Subcutaneous adipose tissue (tissue), 4 donors: ENCODE results near the gene NDUFAF8. TPM values are rescaled to one million over a fixed set of nuclear protein-coding genes. Genes with fewer than 3 reads are reported as not detected.

Experiments
- CTCF ChIP-seq: fragments of 450-650 bp; IDR thresholded peaks from one replicate; pipeline ENCODE4 v1.5.1; 2016; ENCODE audit warnings: low read depth, mild to moderate bottlenecking, control low read depth, antibody characterized with exemption, moderate library complexity
- total RNA-seq, 4 donors: library from RNA; depleted of rRNA; stranded (reverse); fragments of >200 nt; gene quantifications; one replicate each; pipeline ENCODE4 v1.1.0, GENCODE V29; 2016

The NDUFAF8 gene
- total RNA-seq, 4 donors from 2014 or later = 20.4 to 59.5 (median 53.6) TPM

- TF ChIP-seq CTCF = no peak
These were observed 43.0 kb downstream of the NDUFAF8 start for GRCh38 chr17:81282141-81282540.

- TF ChIP-seq CTCF = no peak
These were observed 43.8 kb downstream of the NDUFAF8 start for GRCh38 chr17:81282876-81283275.

- no peak for TF ChIP-seq CTCF
These were observed 46.2 kb downstream of the NDUFAF8 start for GRCh38 chr17:81285179-81285878.

DNA sequence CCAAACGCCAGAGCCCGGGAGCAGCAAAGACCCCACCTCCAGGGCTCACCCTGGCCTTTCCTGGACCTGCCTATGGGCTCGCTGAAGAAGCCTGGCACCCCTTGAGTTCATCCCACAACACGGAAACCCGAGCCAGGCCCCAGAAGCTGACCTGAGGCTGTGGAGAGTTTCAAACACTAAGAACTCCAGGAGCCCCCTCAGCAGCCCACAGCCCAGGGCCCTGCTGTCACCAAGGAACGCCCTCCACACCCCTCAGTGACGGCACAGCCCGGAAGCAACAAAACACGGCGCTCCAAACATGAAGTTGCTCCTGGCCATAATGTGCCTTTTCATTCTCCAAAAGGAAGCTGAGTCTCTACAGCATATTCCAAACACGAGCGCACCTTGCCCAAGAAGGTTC, 46.8 kb downstream of the NDUFAF8 start:
- no peak for TF ChIP-seq CTCF

GRCh38 chr17:81286491-81287145, 47.5 kb downstream of the NDUFAF8 start:
- TF ChIP-seq CTCF = no peak

DNA sequence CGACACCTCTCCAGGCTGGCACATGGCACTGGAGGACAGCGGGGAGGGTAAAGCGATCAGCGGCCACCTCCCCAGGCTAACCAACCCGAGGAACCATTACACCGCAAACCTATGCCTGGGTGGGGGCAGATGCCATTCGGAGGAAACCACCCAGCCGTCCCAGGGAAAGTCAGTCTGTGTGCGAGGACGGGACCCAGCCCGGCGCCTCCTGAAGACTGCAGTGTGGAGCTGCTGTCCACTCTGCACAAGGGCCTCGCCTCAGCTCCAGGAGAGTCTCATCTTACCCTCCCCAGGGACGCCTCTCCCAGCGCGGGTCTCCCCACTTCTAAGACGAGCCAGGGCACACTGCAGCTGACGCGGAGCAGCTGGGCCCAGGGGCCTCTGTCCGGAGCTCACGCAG, 48.0 kb downstream of the NDUFAF8 start:
- no peak for TF ChIP-seq CTCF

- TF ChIP-seq CTCF = no peak
These were observed 48.8 kb downstream of the NDUFAF8 start for GRCh38 chr17:81287741-81288430.
